NCI-H524 (cell line): ENCODE results near the gene EPS8.
"Not testable (repeated sequence)": the region's sequence is repeated elsewhere in the genome, so short reads cannot be mapped to it uniquely, and the experiment has no call there.

Experiments
- DNase-seq, 2 experiments: peaks; one replicate each; lab custom pipeline; 2025; lab: John Stamatoyannopoulos, UW

The EPS8 gene

DNA sequence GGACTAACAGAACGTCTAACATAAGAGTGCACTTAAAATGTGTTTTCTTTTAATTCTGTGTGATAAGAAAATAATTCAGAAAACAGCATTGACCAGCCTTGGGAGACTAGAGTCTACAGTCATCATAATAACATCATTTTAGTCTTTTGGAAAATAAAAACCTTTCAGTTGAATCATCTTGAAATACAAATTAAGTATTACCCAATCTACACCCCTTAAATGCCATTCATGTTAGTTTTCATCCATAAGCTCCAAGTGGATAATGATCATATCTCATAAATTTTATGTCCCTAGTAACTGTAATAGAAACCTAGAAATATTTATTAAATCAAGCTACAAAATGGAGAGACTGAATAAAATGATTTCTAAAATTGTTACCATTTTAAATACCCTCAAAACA lies 32.4 kb downstream of the EPS8 start:
- DNase-seq: no peak

- DNase-seq: no peak
Measured at GRCh38 chr12:15754233-15754632, 35.0 kb downstream of the EPS8 start.

- no peak for DNase-seq
Measured at GRCh38 chr12:15752785-15753184, 36.4 kb downstream of the EPS8 start.

DNA sequence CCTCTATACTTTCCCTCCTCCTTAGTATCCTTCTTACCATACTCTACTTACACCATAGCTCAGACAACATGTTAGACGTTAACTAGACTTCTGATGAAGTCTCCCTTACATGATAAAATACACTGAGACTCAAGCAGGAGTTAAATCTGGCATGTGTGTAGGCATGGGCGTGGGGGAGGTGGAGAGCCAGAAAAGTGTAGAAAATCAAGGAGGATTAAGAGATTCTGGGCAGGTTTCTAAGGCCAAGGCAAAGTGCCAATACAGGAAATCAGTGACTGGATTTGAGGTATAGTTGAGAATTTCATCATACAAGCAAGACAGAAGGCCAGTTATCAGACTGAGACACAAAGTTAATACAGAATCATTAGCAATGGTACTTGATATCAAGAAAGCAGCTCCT lies 37.4 kb downstream of the EPS8 start:
- no peak for DNase-seq

- no peak for DNase-seq
Measured at GRCh38 chr12:15749937-15750336, 39.3 kb downstream of the EPS8 start.

GRCh38 chr12:15741870-15742269 lies 47.3 kb downstream of the EPS8 start:
- DNase-seq: not testable (repeated sequence)

DNA sequence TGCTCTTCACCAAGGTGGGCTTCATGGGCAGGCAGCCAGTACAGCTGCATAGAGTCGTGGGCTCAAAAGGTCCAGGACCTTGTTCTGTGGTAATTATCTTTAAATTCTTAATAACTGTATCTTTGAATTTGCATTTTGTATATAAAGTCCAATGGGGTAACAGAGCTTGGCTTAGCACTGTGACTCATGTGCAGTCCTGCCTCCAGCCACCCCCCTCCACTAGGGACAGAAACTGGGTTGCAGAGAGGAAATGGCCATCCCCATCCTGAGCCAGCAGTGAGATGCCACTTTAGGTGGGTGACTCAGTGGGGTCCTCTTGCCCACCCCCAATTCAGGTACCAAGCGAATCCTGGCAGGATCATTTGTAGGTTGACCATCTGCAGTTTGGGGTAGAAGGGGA lies 48.1 kb downstream of the EPS8 start:
- DNase-seq: no peak

- DNase-seq: not testable (repeated sequence)
Measured at GRCh38 chr12:15740389-15740788, 48.8 kb downstream of the EPS8 start.

GRCh38 chr12:15738438-15739015 lies 50.7 kb downstream of the EPS8 start:
- DNase-seq: no peak

DNA sequence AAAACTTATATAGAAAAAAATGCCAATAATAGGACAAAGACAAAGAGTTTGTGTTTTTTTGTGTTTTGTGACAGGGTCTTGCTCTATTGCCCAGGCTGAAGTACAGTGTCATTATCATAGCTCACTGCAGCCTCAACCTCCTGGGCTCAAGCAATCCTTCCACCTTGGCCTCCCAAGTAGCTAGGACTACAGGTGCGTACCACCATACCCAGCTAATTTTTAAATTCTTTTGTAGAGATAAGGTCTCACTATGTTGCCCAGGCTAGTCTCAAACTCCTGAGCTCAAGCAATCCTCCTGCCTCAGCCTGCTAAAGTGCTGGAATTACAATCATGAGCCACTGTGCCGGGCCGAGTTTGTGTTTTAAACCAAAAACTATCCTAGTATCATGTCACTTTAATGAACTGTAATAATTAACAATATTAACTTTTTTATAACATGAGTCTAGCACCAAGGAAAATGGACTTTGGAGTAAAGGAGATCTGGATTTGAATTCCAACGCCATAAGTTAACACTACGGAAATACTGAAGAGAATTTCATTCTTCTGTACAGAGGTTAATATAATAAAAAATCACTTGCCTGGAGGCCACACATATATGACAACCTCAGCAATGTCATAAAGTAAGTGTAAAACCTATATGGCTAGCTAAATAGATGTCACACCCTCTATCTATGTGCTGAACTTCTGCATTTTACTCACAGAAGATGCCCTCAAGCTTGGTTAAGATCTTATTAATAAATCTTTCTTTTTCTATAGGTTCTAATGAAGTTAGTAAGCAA lies 53.2 kb downstream of the EPS8 start:
- no peak for DNase-seq

DNA sequence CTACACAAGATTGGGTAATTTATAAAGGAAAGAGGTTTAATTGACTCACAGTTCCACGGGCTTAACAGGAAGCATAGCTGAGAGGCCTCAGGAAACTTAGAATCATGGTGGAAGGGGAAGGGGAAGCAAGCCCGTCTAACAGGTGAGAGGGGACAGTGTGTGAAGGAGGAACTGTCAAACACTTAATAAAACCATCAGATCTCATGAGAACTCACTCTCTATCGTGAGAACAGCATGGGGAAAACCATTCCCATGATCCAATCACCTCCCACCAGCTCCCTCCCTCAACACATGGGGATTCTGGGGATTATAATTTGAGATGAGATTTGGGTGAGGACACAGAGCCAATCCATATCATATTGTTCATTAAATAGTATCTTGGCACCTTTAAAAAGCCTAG lies 56.1 kb downstream of the EPS8 start:
- DNase-seq: no peak

- DNase-seq: no peak
Measured at GRCh38 chr12:15732341-15733061, 56.7 kb downstream of the EPS8 start.

DNA sequence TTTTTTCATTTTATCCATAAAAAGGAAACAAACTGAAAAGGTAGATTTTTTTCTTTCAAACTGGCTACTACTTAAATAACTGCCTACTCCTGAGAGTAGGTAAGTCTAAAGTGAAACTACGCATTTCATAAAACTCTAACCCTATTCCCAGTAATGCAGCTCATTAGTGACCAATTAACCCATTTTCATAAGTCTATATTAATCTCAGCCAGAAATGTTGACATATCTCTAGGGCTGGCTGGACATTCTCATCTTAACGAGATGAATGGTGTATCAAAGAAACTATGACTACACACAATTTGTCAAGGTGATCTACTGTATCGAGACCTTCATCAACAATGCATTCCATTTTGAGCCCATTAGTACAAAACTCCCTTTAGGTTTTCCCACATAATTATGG lies 57.2 kb downstream of the EPS8 start:
- DNase-seq: no peak

DNA sequence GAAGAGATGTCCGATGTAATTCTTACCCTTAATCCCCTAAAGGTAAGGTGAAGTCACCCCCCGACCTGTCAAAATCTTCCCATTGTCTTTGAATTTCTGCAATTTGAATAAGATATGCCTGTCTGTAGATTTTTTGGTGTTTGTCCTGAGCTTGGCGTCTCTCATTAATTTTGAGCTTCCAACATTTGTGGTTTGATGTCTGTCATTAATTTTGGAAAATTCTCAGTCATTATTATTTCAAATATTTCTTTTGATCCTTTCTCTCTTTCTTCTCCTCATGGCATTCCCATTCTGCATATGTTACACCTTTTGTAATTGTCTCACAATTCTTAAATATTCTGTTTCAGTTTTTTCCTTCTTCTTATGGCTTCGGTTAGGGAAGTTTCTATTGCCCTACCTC lies 60.1 kb downstream of the EPS8 start:
- no peak for DNase-seq

DNA sequence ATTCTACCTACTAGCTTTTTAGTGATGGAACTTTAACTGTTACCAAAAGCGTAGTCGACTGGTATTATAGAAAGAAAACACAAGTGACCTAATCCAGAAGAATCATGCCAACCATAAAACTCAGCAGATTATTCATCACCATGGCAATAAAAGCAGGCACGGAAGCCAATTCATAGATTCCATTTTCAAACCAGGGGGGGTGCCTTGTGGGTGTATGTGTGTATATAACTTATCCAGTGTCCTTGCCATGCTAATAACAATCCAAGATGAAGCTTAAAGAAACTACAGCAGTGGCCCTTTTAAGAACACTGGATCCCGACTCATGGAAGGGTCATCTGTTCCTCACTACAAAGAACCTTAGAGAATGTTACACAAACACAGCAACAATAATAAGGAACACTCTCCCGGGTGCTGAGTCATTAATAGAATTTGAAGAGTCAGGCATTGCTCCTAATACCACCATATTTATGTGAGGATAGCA lies 61.0 kb downstream of the EPS8 start:
- DNase-seq: no peak

- DNase-seq: no peak
Measured at GRCh38 chr12:15726878-15727150, 62.4 kb downstream of the EPS8 start.

GRCh38 chr12:15726027-15726877 lies 62.9 kb downstream of the EPS8 start:
- DNase-seq: no peak

DNA sequence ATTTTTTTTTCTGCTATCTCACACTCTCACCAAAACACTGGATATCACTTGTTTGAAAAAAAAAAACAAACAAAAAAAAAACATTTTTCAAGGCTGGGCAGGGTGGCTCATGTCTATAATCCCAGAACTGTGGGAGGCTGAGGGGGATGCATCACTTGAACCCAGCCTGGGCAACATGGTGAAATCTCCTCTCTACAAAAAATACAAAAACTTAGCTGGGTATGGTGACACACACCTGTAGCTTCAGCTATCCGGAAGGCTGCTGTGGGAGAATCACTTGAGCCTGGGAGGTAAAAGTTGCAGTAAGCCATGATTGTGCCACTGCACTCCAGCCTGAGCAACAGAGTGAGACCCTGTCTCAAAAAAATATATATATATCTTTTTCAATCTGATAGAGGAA lies 66.2 kb downstream of the EPS8 start:
- DNase-seq: no peak

- no peak for DNase-seq
Measured at GRCh38 chr12:15721316-15722115, 67.7 kb downstream of the EPS8 start.

DNA sequence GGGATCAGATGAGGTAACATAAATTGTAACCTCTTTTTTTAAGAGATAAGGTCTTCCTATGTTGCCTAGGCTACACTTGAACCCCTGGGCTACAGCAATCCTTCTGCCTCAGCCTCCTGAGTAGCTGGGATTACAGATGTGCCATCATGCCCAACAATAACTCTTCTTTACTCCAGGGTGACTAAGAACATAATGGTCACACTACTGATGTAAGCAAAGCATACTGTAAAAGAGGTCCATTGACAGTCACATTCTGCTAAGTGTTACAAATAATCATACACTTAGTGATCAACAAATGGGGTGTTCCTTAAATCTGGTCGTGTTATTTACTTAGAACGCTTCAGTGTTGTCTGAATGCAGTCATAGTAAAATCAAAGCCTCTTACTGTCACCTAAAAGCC lies 68.9 kb downstream of the EPS8 start:
- DNase-seq: no peak

- DNase-seq: no peak
Measured at GRCh38 chr12:15719230-15719629, 70.0 kb downstream of the EPS8 start.
